Upper lobe of left lung (tissue), 4 donors: ENCODE results near the gene ALDH3A2.

ENCODE experiments used
- CTCF ChIP-seq, 6 experiments: fragments of 450-650 bp in 4 of 6; fragments of 200-600 bp in 2 of 6; sonication (generic) in 2 of 6; IDR thresholded peaks; one replicate each; pipeline ENCODE4 v1.5.1; 2016 to 2019; ENCODE audit warnings: antibody characterized with exemption in 6 of 6
- POLR2A ChIP-seq, 4 donors: fragments of 450-650 bp; IDR thresholded peaks; one replicate each; pipeline ENCODE4 v1.5.1; 2016 to 2017; ENCODE audit warnings: antibody characterized with exemption in 4 of 4, mild to moderate bottlenecking in 2 of 4

- TF ChIP-seq CTCF (IDR thresholded peaks at IDR 0.05) (no peak), POLR2A (IDR thresholded peaks at IDR 0.05) (no peak)
Measured at GRCh38 chr17:19683117-19683516, 34.6 kb downstream of the ALDH3A2 start.
